HepG2 (cell line): ENCODE measurements around the gene RUVBL2. TPM values are rescaled to one million over a fixed set of nuclear protein-coding genes. Genes with fewer than 3 reads are reported as not detected.

Experiments used
- ARID2 ChIP-seq: sonication (generic); formaldehyde crosslinking; IDR thresholded peaks from 2 replicates; pipeline ENCODE4 v1.8.1; 2022; ENCODE audit warnings: mild to moderate bottlenecking, missing genetic modification reagents, borderline replicate concordance
- CHD2 ChIP-seq: IDR thresholded peaks from 2 replicates; pipeline ENCODE4 v1.6.1; 2011; ENCODE audit warnings: low read depth, low read length, improper control_type of control experiment
- FOSL1 ChIP-seq: sonication (generic); formaldehyde crosslinking; IDR thresholded peaks from 2 replicates; pipeline ENCODE4 v1.9.0; 2021; ENCODE audit warnings: missing genetic modification reagents, borderline replicate concordance
- IRF1 ChIP-seq: sonication (generic); formaldehyde crosslinking; IDR thresholded peaks from 2 replicates; pipeline ENCODE4 v1.4.0; 2020; ENCODE audit warnings: low read depth, mild to moderate bottlenecking, missing genetic modification reagents
- KDM4B ChIP-seq: sonication (generic); formaldehyde crosslinking; IDR thresholded peaks from 2 replicates; pipeline ENCODE4 v1.4.0; 2020; ENCODE audit warnings: missing genetic modification reagents
- MIER2 ChIP-seq: IDR thresholded peaks from 2 replicates; pipeline ENCODE4 v1.6.1; 2016; ENCODE audit warnings: missing biosample characterization, missing genetic modification reagents
- ONECUT2 ChIP-seq: sonication (generic); formaldehyde crosslinking; IDR thresholded peaks from 2 replicates; pipeline ENCODE4 v1.4.0; 2020; ENCODE audit warnings: missing genetic modification reagents
- PATZ1 ChIP-seq: sonication (generic); formaldehyde crosslinking; IDR thresholded peaks from 2 replicates; pipeline ENCODE4 v1.4.0; 2020; ENCODE audit warnings: missing genetic modification reagents
- RAD51 ChIP-seq: fragments of 450-650 bp; IDR thresholded peaks from 2 replicates; pipeline ENCODE4 v1.6.1; 2016; ENCODE audit warnings: borderline replicate concordance
- RBFOX2 ChIP-seq: fragments of 200-400 bp; formaldehyde crosslinking; IDR thresholded peaks from 2 replicates; pipeline ENCODE4 v1.6.1; 2017; ENCODE audit warnings: low read depth, mild to moderate bottlenecking, low read length
- TBX2 ChIP-seq: sonication (generic); formaldehyde crosslinking; IDR thresholded peaks from 2 replicates; pipeline ENCODE4 v1.5.0; 2020; ENCODE audit warnings: missing genetic modification reagents, mild to moderate bottlenecking, borderline replicate concordance
- TCF12 ChIP-seq, 2 experiments: fragments of 450-650 bp in 1 of 2; sonication (generic) in 1 of 2; formaldehyde crosslinking in 1 of 2; IDR thresholded peaks; 2 replicates each; pipeline versions ENCODE4 v1.6.1 to v1.8.0; 2017 to 2022; ENCODE audit warnings: antibody characterized with exemption in 1 of 2, mild to moderate bottlenecking in 1 of 2, missing genetic modification reagents in 1 of 2, moderate library complexity in 1 of 2
- ZBTB10 ChIP-seq: sonication (generic); formaldehyde crosslinking; IDR thresholded peaks from 2 replicates; pipeline ENCODE4 v1.4.0; 2020; ENCODE audit warnings: missing genetic modification reagents, borderline replicate concordance
- ZNF260 ChIP-seq: sonication (generic); formaldehyde crosslinking; IDR thresholded peaks from 2 replicates; pipeline ENCODE4 v1.4.0; 2020; ENCODE audit warnings: missing genetic modification reagents, low read depth, mild to moderate bottlenecking, borderline replicate concordance
- ZNF276 ChIP-seq: sonication (generic); formaldehyde crosslinking; IDR thresholded peaks from 2 replicates; pipeline ENCODE4 v1.4.0; 2020; ENCODE audit warnings: mild to moderate bottlenecking, low read depth, missing genetic modification reagents
- ZNF709 ChIP-seq: sonication (generic); formaldehyde crosslinking; IDR thresholded peaks from 2 replicates; pipeline ENCODE4 v1.5.0; 2020; ENCODE audit warnings: mild to moderate bottlenecking, missing genetic modification reagents
- ZNF768 ChIP-seq: sonication (generic); formaldehyde crosslinking; IDR thresholded peaks from 2 replicates; pipeline ENCODE4 v1.4.0; 2020; ENCODE audit warnings: missing genetic modification reagents
- ZNF782 ChIP-seq: sonication (generic); formaldehyde crosslinking; IDR thresholded peaks from 2 replicates; pipeline ENCODE4 v1.4.0; 2020; ENCODE audit warnings: missing genetic modification reagents, mild to moderate bottlenecking, borderline replicate concordance
- ZNF784 ChIP-seq: sonication (generic); formaldehyde crosslinking; IDR thresholded peaks from 2 replicates; pipeline ENCODE4 v1.5.1; 2020; ENCODE audit warnings: missing genetic modification reagents, mild to moderate bottlenecking, borderline replicate concordance
- ZNF878 ChIP-seq: sonication (generic); formaldehyde crosslinking; IDR thresholded peaks from 2 replicates; pipeline ENCODE4 v1.8.1; 2023; ENCODE audit warnings: mild to moderate bottlenecking, missing genetic modification reagents, moderate library complexity
- polyA plus RNA-seq, 8 experiments: library from polyadenylated mRNA; depleted of rRNA in 3 of 8; stranded (reverse) in 7 of 8; unstranded in 1 of 8; fragments of >200 nt; fragmentation: Illumina TruSeq in 4 of 8; extraction: Trizol in 4 of 8; gene quantifications; 2 replicates each; pipeline versions ENCODE4 v1.2.1 to v1.2.3, GENCODE V29; 2011 to 2016; ENCODE audit warnings: low read depth in 4 of 8, missing spikeins in 1 of 8, mixed read lengths in 1 of 8; ENCODE audit not compliant: insufficient read depth in 1 of 8
- total RNA-seq, 5 experiments: library from RNA; depleted of rRNA; stranded (reverse); fragments of >200 nt; fragmentation: Illumina TruSeq; extraction: Trizol; gene quantifications; 2 replicates each; pipeline ENCODE4 v1.2.3, GENCODE V29; 2016; ENCODE audit warnings: low read depth in 1 of 5

RUVBL2 gene
- total and polyA plus RNA-seq, 2 of the 13 experiments (the other 11 are each of a cell fraction or from before 2014, with no cell fraction given), result 120 to 122 TPM

GRCh38 chr19:48964205-48965039, 29.3 kb upstream of the RUVBL2 start (continued):
- TF ChIP-seq ZBTB10 (CRISPR knock-in tag) (peak; percentile 80; the same call in 1 of the 2 replicates), ONECUT2 (CRISPR knock-in tag) (no peak), ZNF709 (0 out of 2 replicates have a peak, but pooled peaks have one; percentile 5), CHD2 (0 out of 2 replicates have a peak, but pooled peaks have one; percentile 3), ZNF260 (CRISPR knock-in tag) (no peak), ZNF784 (no peak), RBFOX2 (peak; percentile 17; the same call in 1 of the 2 replicates), TCF12 (IDR thresholded peaks at IDR 0.05) (no peak), TCF12 (CRISPR knock-in tag; IDR thresholded peaks at IDR 0.05) (no peak), RAD51 (no peak), ZNF782 (0 out of 2 replicates have a peak, but pooled peaks have one; percentile 3), FOSL1 (CRISPR knock-in tag) (no peak), ARID2 (CRISPR knock-in tag) (no peak), TBX2 (CRISPR knock-in tag) (no peak), MIER2 (CRISPR knock-in tag) (no peak), ZNF768 (CRISPR knock-in tag) (no peak), PATZ1 (CRISPR knock-in tag) (0 out of 2 replicates have a peak, but pooled peaks have one; percentile 69), ZNF878 (CRISPR knock-in tag) (0 out of 2 replicates have a peak, but pooled peaks have one; percentile 1), ZNF276 (no peak), KDM4B (CRISPR knock-in tag) (no peak), IRF1 (no peak)
